B cell (primary cell): ENCODE data around the gene USPL1.

ENCODE experiments used
- EZH2 ChIP-seq: IDR thresholded peaks from 2 replicates; pipeline ENCODE4 v1.6.1; 2012; ENCODE audit warnings: borderline replicate concordance, low read depth, mild to moderate bottlenecking, moderate library complexity, low read length; ENCODE audit not compliant: insufficient read depth, poor library complexity, severe bottlenecking
- TF ChIP-seq, protein P1 (sequence below): fragments of 200-600 bp; IDR thresholded peaks from one replicate; pipeline ENCODE4 v1.8.0; 2022; ENCODE audit warnings: antibody characterized with exemption, mild to moderate bottlenecking

DNA sequence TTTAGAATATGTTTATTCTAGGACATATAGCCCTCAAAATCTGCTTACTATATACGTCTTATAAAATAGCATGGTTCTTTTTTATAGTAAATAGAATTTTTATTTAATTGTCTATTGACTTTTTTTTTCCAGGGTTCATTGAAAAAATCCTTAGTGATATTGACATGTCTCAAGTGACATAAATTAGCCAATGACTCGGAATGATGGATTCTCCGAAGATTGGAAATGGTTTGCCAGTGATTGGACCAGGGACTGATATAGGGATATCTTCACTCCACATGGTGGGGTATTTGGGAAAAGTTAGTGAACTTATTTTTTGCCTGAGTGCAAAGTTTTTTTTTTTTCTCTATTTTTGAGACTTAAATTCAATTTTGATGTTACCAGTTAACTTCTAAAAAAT is 3.2 kb downstream of the USPL1 start:
- TF ChIP-seq, protein P1, sequence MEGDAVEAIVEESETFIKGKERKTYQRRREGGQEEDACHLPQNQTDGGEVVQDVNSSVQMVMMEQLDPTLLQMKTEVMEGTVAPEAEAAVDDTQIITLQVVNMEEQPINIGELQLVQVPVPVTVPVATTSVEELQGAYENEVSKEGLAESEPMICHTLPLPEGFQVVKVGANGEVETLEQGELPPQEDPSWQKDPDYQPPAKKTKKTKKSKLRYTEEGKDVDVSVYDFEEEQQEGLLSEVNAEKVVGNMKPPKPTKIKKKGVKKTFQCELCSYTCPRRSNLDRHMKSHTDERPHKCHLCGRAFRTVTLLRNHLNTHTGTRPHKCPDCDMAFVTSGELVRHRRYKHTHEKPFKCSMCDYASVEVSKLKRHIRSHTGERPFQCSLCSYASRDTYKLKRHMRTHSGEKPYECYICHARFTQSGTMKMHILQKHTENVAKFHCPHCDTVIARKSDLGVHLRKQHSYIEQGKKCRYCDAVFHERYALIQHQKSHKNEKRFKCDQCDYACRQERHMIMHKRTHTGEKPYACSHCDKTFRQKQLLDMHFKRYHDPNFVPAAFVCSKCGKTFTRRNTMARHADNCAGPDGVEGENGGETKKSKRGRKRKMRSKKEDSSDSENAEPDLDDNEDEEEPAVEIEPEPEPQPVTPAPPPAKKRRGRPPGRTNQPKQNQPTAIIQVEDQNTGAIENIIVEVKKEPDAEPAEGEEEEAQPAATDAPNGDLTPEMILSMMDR: no peak
- TF ChIP-seq EZH2: no peak
